DMS153 (cell line): ENCODE results near the gene MICB.
"Not testable (repeated sequence)": the region's sequence is repeated elsewhere in the genome, so short reads cannot be mapped to it uniquely, and the experiment has no call there.

Source experiments
- DNase-seq: peaks from one replicate; lab custom pipeline; 2025; lab: John Stamatoyannopoulos, UW

The MICB gene

DNA sequence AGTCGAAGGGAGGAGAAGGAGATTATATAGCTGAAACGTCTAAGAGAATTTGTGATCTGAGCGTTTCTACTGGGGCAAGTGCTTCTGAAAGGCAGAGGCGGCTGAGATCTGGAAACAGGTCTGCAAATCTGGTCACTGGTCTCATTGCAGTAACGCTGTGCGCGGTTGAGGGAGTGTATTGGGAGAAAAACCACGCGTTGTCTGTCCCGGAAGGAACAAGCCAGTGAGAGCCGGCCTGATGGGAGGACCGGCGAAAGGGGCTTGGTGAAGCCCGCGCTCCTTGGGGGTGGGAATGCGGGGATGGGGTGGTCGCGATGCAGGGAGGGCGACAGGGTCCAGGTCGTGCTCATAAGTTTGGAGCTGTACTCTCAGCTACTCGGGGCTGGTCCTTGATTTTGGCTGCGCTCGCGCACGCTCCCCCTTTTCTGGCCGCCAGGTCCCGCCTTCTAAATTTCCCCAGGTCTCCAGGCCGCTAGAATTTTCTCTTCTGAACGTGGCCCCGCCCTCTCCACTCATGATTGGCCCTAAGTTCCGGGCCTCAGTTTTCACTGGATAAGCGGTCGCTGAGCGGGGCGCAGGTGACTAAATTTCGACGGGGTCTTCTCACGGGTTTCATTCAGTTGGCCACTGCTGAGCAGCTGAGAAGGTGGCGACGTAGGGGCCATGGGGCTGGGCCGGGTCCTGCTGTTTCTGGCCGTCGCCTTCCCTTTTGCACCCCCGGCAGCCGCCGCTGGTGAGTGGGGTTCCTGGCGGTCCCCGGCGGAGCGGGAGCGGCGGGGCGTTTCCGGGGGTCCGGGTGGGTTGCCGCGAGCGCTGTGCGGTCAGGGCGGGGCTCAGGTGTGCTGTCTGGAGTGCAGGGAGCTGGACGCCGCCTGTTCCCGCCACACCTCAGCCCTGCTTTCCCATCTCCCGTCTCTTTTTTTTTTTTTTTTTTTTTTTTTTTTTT lies at the start of gene MICB:
Gene MICB (plus strand): TSS at position 615 of the 946 bp plus-strand sequence. CDS start 49 bp downstream, at position 664.
- DNase-seq: peak; percentile 58

- no peak for DNase-seq
Measured at GRCh38 chr6:31450751-31451150, 47.2 kb upstream of the MICB start.

DNA sequence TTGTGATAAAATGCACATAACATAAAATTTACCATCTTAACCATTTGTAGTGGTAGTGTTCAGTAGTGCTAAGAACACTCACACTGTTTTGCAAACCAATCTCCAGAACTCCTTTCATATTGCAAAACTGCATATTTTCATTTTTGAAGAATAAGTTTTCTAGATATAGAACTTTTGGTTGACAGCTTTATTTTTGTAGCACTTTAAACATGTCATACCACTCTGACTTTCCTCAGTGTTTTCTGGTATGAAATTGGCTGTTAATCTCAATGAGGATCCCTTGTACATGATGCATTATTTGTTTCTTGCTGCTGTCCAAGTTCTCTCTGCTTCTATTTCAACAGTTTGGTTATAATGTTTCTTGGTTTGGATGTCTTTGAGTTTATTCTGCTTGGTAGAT lies 45.1 kb upstream of the MICB start:
- DNase-seq: no peak

GRCh38 chr6:31453259-31453658 lies 44.7 kb upstream of the MICB start:
- DNase-seq: no peak

GRCh38 chr6:31459864-31460263 lies 38.1 kb upstream of the MICB start:
- DNase-seq: not testable (repeated sequence)

- no peak for DNase-seq
Measured at GRCh38 chr6:31460361-31461025, 37.5 kb upstream of the MICB start.

DNA sequence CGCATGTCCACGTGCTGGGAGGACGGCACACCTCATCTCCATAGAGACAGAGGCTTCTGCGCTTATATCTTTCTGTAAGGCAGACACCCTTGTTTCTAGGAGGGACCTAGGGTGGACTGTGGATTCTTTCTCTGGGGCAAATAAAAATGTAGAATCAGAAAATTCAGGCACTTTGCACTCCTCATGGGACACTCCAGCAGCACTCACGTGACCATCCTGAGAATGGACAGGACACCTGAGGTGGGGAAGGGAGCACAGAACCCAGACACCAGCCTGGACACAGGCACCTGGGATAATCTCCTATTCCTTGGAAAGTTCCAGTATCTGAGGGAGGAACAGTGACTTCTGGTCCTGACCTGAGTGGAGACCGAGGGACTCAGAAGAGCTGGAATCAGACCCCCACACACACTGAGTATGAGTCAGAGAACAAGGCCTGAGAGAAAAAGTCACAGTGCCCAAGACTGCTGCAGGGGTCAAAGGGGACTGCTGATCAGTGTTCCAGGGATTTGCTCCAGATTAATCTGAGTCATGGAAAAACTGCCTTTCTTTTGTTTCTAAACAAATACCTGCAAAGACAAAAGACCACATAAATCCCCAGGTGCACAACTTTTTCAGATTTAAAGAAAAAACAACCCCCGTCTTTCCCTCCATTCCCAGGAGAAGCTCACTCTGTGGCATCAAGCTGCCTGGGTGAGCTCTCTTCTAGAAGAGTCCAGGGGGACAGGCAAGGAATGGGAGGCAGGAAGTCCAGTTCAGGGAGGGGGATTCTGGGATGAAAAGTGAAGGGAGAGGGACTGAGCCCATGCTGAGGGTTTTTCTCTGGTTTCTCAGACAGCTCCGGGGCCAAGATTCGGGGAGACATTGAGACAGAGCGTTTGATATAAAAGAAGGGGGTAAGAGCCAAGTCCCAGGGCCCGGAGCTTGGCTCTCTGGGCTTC lies 35.6 kb upstream of the MICB start:
- DNase-seq: no peak

- DNase-seq: peak; percentile 78
Measured at GRCh38 chr6:31462964-31463870, 34.7 kb upstream of the MICB start.

DNA sequence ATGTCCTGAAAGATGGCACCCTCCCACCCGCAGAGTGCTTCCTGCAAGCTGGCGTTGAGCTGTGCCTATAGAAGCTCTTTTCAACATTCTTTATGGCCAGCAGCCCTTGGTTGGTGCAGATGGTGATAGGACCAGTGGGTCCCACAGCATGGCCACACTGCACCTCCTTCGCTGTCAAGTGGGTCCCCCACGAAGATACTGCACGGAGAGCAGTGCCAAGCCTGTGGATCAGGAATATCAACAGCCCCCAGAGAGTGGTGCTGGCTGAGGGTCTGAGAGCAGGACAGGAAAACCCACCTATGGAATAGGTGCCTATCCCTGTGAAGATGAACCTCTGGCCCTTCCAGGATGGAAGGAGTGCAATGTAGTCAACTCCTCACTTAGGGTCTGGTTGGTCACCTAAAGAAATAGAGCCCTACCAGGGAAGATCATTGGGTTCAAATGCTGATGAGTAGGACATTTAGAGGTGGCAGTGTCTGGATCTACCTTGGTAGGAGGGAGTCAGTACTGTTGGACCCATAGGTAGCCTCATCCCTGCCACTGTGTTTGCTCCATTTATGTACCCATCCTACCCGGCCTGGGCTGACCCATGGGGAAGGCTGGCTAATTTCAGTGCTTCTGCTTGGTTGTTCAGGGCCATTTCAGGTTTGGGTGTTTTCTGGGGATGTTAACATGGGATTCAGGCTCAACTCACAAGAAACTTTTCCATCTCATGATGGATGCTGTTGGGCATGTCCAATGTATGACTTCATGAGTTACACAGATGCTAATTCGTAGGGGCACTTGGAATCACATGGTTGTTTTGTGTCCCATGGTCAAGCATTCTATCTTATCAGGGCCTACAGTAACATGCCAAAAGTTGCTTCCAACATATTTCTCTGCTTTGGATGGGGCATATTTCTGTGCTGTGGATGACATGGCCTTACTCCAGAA lies 33.4 kb upstream of the MICB start:
- DNase-seq: no peak

GRCh38 chr6:31465185-31465536 lies 32.8 kb upstream of the MICB start:
- DNase-seq: no peak

DNA sequence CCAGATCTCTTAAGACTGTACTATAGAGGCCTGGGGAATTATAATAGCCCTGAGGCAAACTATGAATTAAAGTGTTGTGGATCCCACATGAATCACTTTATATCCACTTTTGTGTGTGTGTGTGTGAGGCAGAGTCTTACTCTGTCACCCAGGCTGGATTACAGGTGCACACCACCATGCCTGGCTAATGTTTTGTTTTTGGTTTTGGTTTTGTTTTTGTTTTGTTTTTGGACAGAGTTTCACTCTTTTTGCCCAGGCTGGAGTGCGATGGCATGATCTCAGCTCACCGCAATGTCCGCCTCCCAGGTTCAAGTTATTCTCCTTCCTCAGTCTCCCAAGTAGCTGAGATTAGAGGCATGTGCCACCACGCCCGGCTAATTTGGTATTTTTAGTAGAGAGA lies 32.2 kb upstream of the MICB start:
- DNase-seq: no peak

DNA sequence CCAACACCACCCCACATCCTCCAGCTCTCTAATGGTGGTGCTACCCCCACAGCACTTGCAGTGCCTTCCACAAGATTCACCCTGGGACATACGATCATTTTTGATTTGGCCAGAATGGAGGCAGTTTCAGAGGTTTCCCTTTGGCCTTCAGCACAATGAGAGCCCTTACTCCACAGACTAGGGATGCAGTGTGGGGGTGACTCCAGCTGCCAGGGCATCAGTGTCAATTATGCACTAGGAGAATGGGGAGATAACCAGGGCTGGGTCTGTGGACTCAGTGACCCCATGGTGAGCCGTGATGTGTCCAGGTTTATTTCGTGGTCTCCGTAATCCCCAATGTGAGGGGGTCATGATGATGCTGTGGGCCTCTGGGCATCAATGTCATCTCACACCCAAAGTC lies 31.5 kb upstream of the MICB start:
- no peak for DNase-seq

DNA sequence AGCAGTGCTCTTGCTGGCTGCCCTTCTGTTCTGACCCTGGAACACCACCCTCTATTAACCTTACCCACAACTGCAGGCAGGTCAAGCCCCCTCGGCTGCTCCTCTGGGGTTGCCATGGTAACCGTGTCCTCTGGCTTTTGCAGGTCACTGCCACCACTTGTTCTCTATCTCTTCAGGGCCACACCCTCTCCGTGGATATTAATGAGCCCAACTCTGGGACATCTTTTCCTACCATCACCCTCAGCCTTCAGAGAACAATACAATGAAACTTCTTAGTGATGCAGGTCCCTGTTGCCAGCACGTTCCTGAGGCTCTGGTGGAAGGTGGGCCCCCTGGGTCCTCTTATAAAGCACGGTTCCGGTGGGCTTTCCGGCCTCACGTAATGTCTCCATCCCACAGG lies 30.8 kb upstream of the MICB start:
- no peak for DNase-seq

DNA sequence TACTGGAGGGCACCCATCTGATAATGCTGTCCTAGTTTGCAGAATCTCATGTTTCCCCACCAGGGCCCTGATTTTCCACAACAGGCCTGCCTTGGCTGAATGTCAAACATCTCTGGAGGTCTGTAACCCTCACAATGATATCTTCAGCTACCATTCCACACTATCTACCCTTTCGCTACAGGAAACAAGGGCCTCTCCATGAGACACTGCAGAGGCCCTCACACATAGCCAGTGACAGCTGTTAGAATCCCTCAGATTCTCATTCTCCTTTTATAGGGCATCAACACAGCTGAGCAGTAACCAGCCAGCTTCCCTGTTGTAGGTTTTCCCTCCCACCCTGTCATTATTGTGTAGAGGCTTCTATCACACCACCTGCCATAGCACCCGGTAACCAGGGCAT lies 29.6 kb upstream of the MICB start:
- DNase-seq: no peak

- DNase-seq: no peak
Measured at GRCh38 chr6:31470801-31471200, 27.1 kb upstream of the MICB start.

- no peak for DNase-seq
Measured at GRCh38 chr6:31471711-31472110, 26.2 kb upstream of the MICB start.

- no peak for DNase-seq
Measured at GRCh38 chr6:31472259-31472658, 25.7 kb upstream of the MICB start.

- no peak for DNase-seq
Measured at GRCh38 chr6:31473244-31473643, 24.7 kb upstream of the MICB start.

DNA sequence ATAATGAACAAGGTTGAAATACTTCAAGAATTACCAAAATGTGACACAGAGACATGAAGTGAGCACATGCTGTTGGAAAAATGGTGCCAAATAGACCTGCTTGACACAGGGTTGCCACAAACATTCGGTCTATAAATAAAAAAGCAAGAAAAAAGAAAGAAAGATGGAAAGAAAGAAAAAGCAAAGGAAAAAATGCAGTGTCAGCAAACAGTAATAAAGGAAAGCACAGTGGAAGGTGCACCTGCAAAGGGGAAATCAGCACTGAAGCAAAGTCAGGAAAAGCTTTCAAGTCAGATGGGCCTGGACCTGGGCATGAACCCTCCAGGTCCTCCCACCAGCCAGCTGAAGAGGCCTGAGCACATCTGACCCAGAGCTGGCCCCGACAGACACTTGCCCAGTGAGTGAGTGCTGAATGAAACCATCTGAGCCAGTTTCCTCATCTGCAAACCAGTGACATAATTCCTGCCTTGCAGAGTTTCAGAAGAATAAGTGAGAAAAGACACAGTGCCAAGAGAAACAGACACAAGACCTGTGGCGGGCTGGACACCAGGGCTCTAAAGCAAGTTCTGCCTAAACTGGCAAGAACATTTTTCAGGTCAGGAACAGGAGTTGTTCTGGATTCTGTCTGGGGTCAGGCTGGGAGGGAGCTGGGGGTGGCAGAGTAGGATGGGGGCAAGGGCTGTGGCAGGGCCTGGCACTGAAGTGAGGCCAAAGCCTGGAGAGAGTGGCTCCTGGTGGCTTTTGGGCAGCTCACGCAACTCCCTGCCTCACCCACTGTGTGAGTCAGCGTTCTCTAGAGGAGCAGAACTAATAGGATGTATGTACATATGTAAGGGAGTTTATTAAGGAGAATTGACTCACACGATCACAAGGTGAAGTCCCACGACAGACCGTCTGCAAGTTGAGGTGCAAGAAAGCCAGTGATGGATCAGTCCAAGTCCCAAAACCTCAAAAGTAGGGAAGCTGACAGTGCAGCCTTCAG lies 23.9 kb upstream of the MICB start:
- DNase-seq: no peak
